ENCODE data around the gene REPS1.

- TF ChIP-seq POLR2A (IDR thresholded peaks at IDR 0.05; ENCODE audit: low read length) (no peak), GATA1 (IDR thresholded peaks at IDR 0.05; ENCODE audit: low read depth, low read length) (no peak)
These were observed 12.1 kb upstream of the REPS1 start for GRCh38 chr6:138999949-139000725.

All from erythroblast (primary cell).